NCI-H2227 treated with DMSO at 0.1 percent for 48 hours (cell line): ENCODE measurements around the gene AFAP1.
"Not testable (repeated sequence)": the region's sequence is repeated elsewhere in the genome, so short reads cannot be mapped to it uniquely, and the experiment has no call there.

Experiments
- DNase-seq: peaks from one replicate; lab custom pipeline; 2025; lab: John Stamatoyannopoulos, UW

AFAP1 gene

DNA sequence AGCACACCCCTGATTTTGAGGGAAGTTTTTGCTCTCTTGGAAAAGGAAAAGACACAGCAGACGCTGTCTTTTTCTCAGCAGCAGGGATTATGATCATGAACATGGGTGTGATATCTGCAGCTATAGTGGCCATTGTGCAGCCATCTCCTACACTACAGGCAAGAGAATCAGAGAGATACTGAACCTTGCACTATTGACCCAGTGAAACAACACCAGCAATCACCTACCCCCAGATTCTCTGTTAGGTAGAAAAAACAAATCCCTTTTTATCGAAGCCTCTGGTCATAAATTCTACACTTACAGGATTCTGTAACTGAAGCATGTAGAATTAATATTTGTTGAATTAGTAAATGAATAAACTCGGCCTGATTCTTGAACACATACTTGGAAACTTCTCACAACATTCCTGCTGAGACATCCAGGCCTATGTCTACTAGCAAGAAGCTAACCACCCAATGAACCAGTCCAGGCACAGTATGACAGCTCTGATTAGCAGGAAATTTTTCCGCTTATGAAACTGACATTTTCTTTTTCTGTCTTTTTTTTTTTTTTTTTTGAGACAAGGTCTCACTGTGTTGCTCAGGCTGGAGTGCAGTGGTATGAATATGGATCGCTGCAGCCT is 5.0 kb upstream of the AFAP1 start:
- no peak for DNase-seq

- DNase-seq: not testable (repeated sequence)
Measured at GRCh38 chr4:7943688-7944087, 4.0 kb upstream of the AFAP1 start.

GRCh38 chr4:7943211-7943610 is 3.5 kb upstream of the AFAP1 start:
- no peak for DNase-seq

GRCh38 chr4:7941965-7942496 is 2.4 kb upstream of the AFAP1 start:
- DNase-seq: no peak

GRCh38 chr4:7941111-7941964 is 1.7 kb upstream of the AFAP1 start:
- no peak for DNase-seq

DNA sequence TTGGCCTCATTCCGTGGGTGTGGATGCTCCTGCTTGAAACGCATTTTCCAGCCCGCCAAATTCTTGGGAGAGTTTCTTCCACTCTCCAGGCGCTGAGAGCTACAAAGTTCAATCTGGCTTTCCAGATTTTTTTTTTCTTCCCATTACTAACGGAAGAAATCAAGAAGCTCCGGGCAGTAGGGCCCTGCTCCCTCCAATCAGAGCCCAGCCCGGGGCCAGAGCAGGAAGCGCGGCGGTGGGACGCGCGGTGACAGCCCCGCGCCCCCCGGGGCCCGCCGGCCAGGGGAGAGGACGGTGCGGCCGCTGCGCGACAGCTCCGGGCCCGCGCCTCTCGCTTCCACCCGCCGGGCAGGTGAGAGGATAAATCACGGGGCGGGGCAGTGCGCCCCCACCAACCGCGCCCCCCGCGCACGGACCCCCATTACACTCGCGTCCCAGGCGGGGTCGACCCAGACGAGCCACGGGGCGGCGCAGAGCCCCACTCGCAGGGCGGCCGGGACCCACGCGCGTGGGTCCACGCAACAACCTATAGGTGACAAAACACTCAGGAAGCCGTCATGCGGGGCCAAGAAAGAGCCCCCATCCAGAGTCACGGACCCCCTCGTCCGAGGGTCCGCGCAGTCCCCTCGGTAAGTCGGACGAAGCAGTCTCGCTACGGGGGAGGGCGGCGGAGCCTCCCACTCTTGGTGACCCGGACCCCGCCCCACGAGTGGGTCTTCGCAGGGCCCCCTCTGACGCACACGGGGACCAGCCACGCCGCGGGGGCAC is 868 bp downstream of the AFAP1 start:
- no peak for DNase-seq

- DNase-seq: no peak
Measured at GRCh38 chr4:7938266-7938608, 1.4 kb downstream of the AFAP1 start.

GRCh38 chr4:7937006-7937405 is 2.7 kb downstream of the AFAP1 start:
- DNase-seq: no peak

DNA sequence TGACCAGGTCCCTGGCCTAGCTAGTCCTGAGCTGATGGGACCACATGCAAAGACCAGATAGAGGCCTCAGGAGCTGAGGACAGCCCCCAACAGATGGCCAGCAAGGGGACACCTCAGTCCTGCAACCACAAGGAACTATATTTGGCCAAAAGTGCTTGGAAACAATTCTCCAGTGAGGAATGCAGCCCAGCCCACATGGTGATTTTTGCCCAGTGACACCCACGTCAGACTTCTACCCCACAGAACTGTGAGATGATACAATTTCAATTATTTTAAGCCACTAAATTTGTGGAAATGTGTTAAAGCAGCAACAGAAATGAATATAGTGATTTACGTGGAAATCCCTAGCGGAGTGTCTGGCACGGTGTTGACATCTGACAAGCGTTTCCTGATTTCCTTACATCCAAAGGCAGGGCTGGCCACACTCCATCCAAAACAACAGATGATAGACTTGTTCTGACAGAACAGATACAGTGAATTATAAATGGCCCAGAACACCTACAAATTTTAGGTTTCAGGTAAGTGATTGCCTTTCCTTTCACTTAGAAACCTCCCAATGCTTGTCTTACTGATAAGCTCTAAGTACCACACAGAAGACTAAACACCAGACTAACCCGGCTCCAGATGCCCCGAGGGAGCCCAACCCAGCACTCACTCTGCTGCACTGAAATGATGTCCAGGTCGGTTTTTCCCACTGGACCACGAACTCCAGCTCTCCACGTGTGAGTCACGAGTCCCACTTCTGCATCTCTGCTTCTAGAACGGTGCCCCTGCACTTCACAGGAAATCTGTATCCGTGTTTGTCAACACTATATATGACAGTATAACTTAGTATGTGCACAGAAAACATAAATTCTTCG is 5.8 kb downstream of the AFAP1 start:
- no peak for DNase-seq

- DNase-seq: no peak
Measured at GRCh38 chr4:7932287-7932686, 7.4 kb downstream of the AFAP1 start.

- no peak for DNase-seq
Measured at GRCh38 chr4:7929118-7929951, 10.3 kb downstream of the AFAP1 start.

DNA sequence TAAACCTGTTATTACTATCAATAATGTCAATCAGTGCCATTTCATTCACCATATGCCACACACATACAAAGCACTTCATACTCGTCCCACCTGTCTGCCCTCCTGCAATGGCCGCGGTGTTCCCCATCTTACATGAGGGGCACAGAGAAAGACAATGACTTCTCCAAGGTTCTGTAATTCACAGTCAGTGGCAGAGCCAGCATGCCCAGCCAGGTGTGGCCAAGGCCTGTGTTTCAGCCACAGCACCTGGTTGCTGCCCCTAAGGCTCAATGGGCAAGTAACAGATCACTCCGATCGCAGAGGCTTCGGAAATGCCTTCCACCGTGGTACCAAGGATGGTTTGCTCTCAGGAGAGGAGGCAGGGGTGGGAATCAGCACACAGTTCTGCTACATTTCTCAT is 10.9 kb downstream of the AFAP1 start:
- no peak for DNase-seq

DNA sequence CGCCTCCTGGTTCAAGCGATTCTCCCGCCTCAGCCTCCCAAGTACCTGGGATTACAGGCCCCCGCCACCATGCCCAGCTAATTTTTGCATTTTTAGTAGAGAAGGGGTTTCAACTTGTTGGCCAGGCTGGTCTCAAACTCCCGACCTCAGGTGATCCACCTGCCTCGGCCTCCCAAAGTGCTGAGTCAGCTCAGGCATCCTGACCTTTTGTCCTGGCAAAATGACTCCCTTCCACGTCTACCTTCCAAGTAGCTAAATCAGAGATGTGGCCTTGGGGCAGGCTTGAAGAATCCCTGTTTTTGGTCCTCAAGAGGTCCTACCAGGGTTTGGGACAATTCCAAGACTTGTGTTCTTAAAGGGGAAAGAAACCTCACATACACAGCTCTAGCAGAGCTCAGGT is 12.8 kb downstream of the AFAP1 start:
- DNase-seq: no peak

GRCh38 chr4:7924570-7924969 is 15.1 kb downstream of the AFAP1 start:
- DNase-seq: no peak

DNA sequence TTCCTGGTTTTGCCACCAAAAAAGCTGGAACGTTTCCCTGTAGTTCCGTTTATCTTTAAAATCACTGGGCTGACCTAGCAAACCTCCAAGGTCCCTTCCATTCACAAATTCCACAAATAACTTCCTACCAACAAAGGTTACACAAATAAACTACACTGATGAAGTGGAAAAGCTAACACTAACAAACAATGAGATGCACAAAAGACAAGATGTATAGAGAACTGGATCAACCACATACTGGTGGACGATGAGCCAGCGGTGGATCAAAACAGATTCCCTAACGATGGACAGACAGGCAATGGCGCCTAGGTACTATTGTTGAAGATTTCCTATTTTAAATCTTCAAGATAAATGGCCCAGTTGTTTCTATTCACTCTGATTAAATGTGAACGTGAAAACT is 15.5 kb downstream of the AFAP1 start:
- DNase-seq: no peak

- DNase-seq: no peak
Measured at GRCh38 chr4:7922466-7922865, 17.2 kb downstream of the AFAP1 start.

- DNase-seq: no peak
Measured at GRCh38 chr4:7918981-7919380, 20.7 kb downstream of the AFAP1 start.

GRCh38 chr4:7918187-7918586 is 21.5 kb downstream of the AFAP1 start:
- DNase-seq: not testable (repeated sequence)

- DNase-seq: no peak
Measured at GRCh38 chr4:7917669-7918068, 22.0 kb downstream of the AFAP1 start.

GRCh38 chr4:7915875-7916242 is 23.8 kb downstream of the AFAP1 start:
- DNase-seq: no peak

DNA sequence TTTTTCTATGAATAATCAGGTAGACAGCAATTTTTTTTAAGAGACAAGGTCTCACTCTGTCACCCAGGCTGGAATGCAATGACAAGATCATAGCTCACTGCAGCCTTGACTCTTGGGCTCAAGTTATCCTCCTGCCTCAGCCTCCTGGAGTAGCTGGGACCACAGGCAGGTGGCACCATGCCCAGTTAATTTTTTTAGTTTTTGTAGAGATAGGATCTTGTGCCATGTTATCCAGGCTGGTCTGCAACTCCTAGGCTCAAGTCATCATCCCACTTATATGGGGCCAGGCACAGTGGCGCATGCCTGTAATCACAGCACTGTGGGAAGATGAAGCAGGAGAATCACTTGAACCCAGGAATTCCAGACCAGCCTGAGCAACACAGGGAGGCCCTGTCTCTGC is 26.8 kb downstream of the AFAP1 start:
- DNase-seq: no peak
